ENCODE data around the gene TSR3.

DNA sequence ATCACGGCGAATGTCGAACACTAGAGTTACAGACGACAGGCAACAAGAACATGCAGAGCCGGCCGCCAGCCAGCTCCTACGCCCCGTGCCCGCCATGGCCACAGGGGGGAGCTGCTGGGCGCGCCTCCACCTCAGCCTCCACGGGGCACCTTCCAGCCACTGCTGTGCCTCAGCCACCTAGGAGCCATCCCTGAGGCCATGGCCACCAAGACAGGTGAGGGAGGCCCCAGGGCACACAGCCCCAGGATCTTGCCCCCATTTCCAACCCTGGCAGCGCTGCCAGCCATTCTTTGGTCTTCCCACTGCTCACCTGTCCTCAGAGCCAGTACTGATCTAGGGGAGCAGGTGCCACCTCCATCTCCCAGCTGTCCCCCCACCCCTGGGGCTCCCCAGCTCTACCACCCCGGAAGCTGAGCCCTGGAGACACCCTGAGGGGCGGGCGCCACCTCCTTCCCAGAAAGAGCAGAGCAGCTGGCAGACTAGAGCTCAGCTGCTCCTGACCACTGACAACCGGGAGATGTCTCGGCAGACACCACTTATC is 11.9 kb upstream of the TSR3 start:
- TF ChIP-seq EP300 (IDR thresholded peaks at IDR 0.05) = no peak
- TF ChIP-seq, protein P1, sequence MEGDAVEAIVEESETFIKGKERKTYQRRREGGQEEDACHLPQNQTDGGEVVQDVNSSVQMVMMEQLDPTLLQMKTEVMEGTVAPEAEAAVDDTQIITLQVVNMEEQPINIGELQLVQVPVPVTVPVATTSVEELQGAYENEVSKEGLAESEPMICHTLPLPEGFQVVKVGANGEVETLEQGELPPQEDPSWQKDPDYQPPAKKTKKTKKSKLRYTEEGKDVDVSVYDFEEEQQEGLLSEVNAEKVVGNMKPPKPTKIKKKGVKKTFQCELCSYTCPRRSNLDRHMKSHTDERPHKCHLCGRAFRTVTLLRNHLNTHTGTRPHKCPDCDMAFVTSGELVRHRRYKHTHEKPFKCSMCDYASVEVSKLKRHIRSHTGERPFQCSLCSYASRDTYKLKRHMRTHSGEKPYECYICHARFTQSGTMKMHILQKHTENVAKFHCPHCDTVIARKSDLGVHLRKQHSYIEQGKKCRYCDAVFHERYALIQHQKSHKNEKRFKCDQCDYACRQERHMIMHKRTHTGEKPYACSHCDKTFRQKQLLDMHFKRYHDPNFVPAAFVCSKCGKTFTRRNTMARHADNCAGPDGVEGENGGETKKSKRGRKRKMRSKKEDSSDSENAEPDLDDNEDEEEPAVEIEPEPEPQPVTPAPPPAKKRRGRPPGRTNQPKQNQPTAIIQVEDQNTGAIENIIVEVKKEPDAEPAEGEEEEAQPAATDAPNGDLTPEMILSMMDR (IDR thresholded peaks at IDR 0.05) = peak; percentile 55 to 76 (median 65)
